GM19193 (cell line): ENCODE results near the gene UQCC2.

Source experiments
- POLR2A ChIP-seq: IDR thresholded peaks from 4 replicates; pipeline ENCODE4 v1.6.1; 2011; ENCODE audit not compliant: insufficient read depth, insufficient read length; ENCODE audit errors: extremely low read depth

The UQCC2 gene

DNA sequence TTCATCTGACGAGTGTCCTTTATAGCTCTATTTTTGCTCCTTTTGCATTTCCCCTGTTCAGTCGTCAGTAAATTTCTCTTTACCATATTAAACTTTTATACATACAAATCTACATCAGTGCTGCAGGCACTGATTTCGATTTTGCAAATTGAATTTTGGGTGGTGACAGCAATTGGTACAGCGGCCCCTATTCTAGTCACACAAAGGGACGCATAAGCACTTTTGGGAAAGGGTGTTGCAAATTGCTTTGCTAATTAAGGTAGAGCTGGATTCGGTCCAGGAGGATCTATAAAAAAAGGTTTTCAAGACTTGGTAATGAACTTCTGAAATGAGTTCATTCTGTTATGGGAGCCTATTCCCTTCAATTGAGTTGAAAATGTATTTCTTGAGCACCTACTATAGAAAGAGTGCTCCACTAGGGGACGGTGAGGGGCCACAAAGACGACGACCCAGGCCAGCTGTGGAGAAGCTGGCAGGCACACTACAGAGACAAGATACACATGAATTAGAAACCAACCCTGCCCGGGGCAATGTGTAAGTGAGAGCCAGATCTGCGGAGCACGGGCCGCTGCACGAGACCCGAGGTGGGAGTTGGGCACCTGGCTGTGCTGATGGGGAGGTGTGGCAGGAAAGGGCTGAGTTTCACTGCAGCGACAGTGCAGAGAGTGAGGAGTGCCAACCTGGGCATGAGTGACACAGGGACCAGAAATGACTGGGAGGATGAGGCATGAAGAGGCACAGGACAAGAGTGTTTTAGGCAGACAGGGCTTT, 5.4 kb downstream of the UQCC2 start:
- TF ChIP-seq POLR2A, result no peak

DNA sequence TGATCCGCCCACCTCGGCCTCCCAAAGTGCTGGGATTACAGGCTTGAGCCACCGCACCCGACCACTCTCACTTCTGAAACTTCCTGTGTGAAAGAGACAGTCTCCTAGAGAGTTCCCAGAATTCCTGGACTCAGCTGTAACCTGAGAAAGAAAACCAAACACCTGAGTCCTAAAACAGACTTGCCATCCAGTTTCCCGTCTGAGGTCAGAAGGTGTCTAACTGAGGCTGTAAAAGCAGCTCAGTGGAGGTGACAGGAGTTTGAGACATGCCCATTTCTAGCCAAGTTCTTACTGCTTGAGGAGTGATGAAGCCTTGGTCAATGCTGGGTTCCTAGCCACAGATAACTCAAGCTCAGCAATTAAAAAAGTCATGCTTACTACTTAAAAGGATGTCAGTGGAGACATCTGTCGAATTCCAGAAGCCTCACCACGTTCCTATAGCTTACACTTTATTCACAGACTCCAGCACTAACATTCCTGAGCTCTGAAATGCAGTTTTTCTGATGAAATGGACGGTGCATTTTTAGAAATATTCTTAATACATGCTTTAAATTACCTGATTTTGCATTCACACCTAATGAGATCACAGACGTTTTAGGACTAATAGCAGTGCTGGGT, 6.1 kb downstream of the UQCC2 start:
- TF ChIP-seq POLR2A, result no peak

DNA sequence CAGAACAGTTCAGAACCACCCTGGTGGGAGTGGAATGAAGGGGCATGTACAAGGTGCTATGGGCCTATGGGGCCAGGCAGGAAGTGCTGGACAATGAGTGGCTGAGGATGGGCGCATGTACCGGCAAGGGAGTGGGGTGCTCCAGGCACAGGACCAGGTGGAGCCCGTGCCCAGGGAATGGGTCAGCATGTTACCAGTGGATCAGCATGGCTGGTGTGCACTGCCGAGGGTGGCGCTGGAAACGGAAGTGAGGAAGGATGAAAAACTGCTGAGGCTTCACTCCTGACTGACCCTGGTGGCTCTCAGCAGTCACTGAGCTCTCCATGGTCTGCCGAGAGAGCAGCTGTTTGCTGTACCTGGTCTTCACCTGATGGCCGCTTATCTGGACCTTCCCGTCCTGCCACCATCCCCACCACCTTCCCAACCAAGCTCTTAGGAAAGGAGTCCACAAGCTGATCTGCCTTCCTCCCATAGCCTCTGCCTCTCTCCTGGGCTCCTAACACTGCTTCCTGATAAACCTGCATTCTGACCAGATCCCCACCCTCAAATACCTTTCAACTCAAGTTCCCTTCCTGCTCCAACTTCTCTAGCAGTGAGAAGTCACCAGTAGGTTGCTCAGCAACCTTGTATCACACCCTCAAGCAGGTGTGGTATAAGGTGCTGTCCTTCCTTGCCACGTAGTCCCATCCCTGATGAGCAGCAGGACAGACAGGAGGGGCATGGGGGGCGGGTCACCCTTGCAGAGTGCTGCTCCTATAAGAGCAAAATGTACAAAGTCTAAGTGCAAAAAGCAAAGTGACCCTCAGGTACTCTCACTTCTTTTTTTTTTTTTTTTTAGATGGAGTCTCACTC, 7.1 kb downstream of the UQCC2 start:
- TF ChIP-seq POLR2A, result no peak

DNA sequence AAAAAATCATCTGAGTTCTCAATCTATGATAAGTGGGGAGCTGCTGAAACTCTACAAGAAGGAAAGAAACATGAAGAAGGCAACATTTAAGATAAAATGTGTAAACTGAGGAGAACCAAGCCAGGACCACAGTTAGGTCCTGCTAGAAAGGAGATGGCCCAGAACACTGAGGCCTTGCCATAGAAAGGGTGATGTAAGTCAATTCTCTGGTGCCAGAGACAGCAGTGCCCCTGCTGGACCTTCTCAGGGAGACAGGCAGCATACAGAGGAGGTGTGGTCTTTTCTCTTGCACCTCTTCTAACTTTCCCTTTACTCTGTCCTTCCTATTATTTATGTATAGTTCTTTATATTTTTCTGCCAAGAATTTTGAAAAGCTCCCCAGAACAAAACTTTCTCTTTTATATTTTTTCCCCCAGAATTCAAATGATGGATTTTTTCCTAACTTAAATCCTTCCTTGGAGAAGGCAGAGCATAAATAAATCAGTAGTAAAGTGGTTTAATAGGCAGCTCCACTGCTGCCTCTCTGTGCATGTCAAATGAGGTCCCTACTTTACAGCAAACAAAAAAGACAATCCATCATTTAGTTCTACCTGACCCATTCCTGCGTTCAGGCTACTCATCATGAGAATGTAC, 9.0 kb downstream of the UQCC2 start:
- no peak for TF ChIP-seq POLR2A

DNA sequence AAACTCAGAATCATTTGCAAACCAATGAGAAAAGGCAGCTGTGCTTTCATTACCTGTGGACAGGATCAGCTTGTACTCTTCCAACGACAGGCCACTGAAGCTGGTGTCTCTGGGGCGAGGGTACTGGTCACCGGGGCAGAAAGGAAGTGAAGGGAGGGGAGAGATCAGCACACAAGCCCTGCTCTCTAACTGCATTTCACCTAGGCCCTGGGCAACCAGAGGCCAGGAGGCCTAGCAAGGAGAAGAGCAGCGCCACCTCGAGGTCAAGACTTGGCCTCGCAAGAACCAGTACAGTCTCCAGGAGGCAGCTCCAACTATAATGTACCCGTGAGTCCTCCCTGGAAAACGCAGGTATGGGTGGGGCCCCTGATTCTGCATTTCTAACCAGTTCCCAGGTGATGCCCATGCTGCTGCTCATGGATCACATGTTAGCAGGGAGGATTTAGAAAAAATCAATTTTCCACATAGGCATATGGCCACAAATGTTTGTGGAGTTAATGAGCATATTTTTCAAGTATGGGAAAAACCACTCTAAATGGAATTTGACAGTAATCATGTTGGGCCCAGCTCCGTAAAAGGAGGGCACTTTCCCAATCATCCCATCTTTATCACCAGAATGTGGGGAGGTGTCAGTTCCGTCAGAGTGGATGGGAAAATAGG, 11.0 kb downstream of the UQCC2 start:
- TF ChIP-seq POLR2A, result no peak

DNA sequence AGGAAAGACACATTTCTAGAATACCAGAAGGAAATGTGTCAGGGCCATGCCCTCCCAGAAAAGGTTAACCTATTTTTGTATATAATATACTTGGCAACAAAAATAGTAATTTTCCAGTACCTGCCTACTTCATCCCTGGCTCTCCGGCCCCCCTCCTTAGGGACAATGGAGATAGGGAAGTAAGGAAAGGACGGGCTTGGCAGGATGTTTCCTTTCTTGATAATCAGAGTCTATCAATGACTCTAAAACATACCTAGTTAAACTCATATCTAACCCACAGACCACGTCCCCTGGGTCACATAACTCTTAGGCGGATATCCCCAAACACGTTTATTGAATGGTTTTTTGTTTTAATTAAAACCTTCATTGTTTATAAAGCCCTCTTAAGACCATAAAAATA, 11.8 kb downstream of the UQCC2 start:
- TF ChIP-seq POLR2A, result no peak

DNA sequence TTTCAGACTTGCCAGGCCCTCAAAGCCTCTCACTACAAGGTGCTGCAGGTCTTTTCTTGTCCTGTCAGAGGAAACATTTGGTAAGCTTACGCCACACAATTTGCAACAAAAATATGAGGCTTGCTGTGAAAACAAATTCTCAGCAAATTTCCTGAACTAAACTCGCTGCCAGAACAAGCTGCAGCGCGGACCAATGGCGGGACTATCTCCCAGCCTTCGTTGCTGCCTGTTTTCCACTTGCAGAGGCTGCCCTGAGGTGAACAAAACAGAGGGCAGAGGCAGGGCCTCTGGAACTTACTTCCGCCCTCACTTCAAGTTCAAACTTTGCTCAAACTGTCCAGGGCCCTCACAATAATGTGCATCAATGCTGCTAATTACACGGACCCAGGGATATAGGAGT, 12.4 kb downstream of the UQCC2 start:
- no peak for TF ChIP-seq POLR2A

DNA sequence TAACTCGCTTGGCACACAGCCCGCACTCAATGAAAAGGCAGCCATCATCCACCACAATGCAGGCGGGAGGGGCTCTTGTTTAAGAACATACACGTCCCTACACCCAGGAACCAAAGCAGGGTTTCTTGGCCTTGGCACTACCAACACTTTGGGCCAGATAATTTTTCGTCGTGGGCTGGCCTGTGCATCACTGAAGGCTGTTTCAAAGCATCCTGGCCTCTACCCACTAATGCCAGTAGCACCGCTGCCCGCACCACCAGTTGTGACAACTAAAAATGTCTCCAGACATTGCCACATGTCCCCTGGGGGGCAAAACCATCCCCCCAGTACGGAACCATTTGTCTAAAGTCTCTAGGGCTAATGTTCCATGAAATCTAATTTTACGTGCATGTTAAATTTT, 13.0 kb downstream of the UQCC2 start:
- no peak for TF ChIP-seq POLR2A

DNA sequence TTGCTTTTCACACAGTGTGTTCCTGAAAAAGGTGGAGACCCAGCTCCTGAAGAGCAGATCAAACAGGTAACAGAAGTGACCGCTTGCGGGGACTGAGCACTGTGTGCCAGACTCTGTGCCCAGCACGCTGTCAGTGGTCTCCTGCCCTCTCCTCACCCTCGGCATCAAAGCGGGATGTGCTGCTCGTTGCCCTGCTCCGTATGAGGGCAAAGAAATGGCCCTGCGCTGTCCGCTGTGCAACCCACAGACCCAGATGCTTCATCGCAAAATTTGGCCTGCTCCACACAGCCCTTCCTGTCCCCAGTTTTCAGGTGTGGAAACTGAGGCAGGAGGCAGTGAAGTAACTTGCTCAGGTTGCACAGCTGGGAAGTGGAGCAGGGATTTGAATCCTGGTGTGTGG, 13.7 kb downstream of the UQCC2 start:
- no peak for TF ChIP-seq POLR2A

DNA sequence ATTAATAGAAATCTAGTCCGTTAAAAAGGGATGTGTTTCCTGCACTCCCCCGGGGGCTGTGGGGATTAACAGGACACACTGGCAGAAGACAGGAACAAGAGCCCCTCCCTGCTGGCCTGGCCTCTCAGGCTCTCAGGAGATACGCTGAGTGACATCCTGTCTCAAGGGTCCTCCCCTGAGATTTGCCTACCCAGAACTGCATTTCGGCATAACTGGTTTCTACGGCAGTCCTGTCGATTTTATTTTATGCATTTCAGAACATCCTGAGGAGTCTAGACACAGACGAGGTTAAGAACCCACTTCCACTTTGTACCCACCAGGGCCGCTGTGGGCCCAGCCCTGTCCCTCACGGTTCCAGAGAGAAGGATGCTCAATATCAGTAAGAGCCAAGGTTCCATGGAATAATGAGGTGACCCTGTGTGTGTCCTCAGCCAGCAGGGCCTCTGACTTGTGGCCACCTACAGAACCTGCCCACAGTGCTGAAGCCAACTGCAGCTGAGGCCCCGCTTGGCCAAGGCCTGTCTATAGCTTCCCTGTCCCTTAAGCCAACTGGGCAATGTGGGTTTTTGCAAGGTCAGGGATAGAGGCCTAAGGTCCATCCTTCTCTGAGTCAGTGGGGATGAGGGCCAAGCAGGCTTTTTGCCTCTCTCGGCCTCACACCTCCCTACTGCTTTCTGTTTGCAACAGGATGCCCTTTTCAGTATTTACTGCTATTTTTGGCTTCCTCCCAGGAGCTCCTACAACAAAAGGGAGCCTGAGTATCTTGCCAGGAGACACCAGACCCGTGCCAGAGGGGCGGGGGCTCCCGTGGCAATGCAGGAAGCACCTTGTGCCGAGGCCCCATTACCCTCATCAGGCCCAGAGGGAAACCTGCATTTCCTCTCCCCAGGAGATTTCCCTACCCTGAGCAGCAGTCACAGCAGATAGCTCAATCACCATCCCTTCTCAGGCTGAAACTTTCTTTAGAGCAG, 14.7 kb downstream of the UQCC2 start:
- TF ChIP-seq POLR2A, result no peak

DNA sequence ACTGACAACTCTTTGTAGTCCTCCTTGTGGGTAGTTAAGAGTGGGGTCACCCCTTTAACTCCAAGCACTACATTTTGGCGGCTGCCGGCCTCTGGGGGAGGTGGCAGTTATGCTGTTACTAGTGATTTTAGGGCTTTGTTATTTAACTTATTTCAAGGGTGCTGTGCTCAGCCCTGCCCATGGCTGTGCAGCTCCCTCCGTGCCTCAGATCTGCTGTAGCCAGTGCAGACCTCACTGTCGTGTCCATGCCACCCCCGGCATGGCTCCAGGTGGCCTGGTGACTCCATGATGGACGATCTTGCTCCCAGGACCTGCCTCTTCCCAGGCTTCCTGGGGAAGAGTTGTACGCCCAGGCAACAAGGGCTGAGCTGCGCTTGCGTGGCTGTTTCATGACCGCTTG, 15.4 kb downstream of the UQCC2 start:
- no peak for TF ChIP-seq POLR2A

DNA sequence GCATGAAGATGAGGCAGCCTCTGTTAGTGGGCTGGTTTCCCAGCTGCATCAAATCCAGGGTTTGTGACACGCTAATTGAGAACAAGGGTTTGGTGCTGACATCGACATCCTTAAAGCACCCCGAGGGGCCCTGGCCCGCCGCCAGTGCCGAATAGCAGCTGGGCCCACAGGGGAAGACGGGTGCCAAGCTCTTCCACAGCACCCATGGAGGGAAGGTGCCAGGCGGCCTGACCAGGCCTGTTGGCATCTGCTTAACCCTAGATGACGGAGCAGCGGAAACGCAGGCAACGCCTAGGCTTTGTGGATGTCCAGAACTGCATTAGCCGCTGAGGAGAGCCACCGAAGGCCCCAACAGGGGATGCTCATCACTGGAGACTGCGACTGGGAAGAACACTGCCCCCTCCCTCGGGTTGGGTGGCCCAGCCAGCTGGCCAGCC, 16.0 kb downstream of the UQCC2 start:
- no peak for TF ChIP-seq POLR2A

DNA sequence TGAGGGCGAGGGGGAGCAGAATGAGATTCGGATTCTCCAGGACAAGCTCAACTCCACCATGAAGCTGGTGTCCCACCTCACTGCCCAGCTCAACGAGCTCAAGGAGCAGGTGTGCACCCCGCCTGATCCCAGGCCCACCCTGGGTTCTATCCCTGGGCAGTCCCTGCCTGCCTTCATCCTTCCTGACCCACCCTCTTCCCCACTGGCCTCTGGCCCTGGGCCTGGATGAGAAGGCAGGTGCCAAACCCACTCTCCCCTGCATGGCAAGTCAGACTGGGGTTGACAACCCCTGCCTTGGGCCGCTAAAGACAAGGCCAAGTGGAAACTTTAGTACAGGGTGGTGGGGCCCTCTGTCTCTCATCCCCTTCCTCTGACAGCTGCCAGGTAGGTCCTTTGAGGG, 16.5 kb downstream of the UQCC2 start:
- no peak for TF ChIP-seq POLR2A
